HCT116 (cell line): ENCODE data around the gene BCAR1. TPM values are rescaled to one million over a fixed set of nuclear protein-coding genes. Genes with fewer than 3 reads are reported as not detected.
A peak's percentile ranks its signal among the peaks of the same experiment; 100 is the strongest.
"Not testable (repeated sequence)": the region's sequence is repeated elsewhere in the genome, so short reads cannot be mapped to it uniquely, and the experiment has no call there.

Source experiments
- ATAC-seq: fragments of 200-7000 bp; cut with Tn5 transposase; 2 replicates; pipeline ENCODE4 v1.9.1; 2020; ENCODE audit warnings: mild to moderate bottlenecking, moderate library complexity
- BruUV-seq: library from RNA; stranded (reverse); fragments of 400-500 nt; replicated peaks from 2 replicates; lab custom pipeline; 2021; lab: Mats Ljungman, UMichigan
- CTCF ChIA-PET: fragments of 300-600 bp; sonication (Branson Sonifier 250); formaldehyde crosslinking; loops from one replicate; lab custom pipeline; 2021; ENCODE audit warnings: antibody characterized with exemption; lab: Charles Lee
- POLR2A ChIA-PET: fragments of 300-600, 350-600 bp; sonication (Branson Sonifier 250); formaldehyde crosslinking; loops from one replicate; lab custom pipeline; 2021; ENCODE audit warnings: antibody characterized with exemption; lab: Charles Lee
- RAD21 ChIA-PET, 2 experiments: fragments of 300-600 bp; sonication (Branson Sonifier 250); formaldehyde crosslinking; loops; one replicate each; lab custom pipeline; 2023; ENCODE audit warnings: low total read pairs in 2 of 2; ENCODE audit not compliant: uncharacterized antibody in 2 of 2, unreplicated experiment in 2 of 2, low non-redundant PET in 1 of 2; lab: Charles Lee
- DNase-seq: peaks from one replicate; pipeline ENCODE4 v3.0.0-alpha.2; 2010; ENCODE audit warnings: low read depth, low spot score
- H2AFZ ChIP-seq: fragments of 200-600 bp; shearing (Covaris generic), sonication (generic); 2 replicates; pipeline ENCODE4 v1.6.1; 2017; ENCODE audit warnings: low read depth, mixed run types, mixed read lengths, antibody characterized with exemption, low read length; ENCODE audit not compliant: poor library complexity, severe bottlenecking
- H3K27ac ChIP-seq: 2 replicates; pipeline ENCODE4 v1.5.1; 2012; ENCODE audit warnings: low read depth, low read length
- H3K27me3 ChIP-seq: fragments of 200-600 bp; sonication (generic); 2 replicates; pipeline ENCODE4 v1.6.1; 2016; ENCODE audit warnings: mixed run types, low read length, mixed read lengths; ENCODE audit not compliant: insufficient read depth
- H3K36me3 ChIP-seq, 2 experiments: fragments of 200-500 bp in 1 of 2; fragments of 200-600 bp in 1 of 2; sonication (Bioruptor generic) in 1 of 2; sonication (generic) in 1 of 2; 2 replicates each; pipeline versions ENCODE4 v1.5.1 to v1.6.1; 2014 to 2016; ENCODE audit warnings: low read length in 2 of 2, inconsistent platforms in 1 of 2, mixed read lengths in 1 of 2, mixed run types in 1 of 2; ENCODE audit not compliant: insufficient read depth in 2 of 2, control insufficient read depth in 1 of 2
- H3K4me1 ChIP-seq, 2 experiments: fragments of 200-600 bp in 1 of 2; sonication (generic) in 1 of 2; 2 replicates each; pipeline versions ENCODE4 v1.5.1 to v1.6.1; 2012 to 2017; ENCODE audit warnings: low read length in 2 of 2, inconsistent platforms in 1 of 2, mild to moderate bottlenecking in 1 of 2, mixed read lengths in 1 of 2, mixed run types in 1 of 2, moderate library complexity in 1 of 2; ENCODE audit not compliant: insufficient read depth in 2 of 2, control insufficient read depth in 1 of 2
- H3K4me2 ChIP-seq: fragments of 200-600 bp; sonication (generic); 2 replicates; pipeline ENCODE4 v1.6.1; 2017; ENCODE audit warnings: mixed run types, low read length, mixed read lengths
- H3K4me3 ChIP-seq, 2 experiments: fragments of 200-600 bp in 1 of 2; sonication (generic) in 1 of 2; replicated peaks in 1 of 2; 2 replicates each; pipeline ENCODE4 v1.5.1; 2011 to 2016; ENCODE audit warnings: low read length in 2 of 2, control low read depth in 1 of 2, low read depth in 1 of 2, mild to moderate bottlenecking in 1 of 2, mixed read lengths in 1 of 2, mixed run types in 1 of 2
- H3K79me2 ChIP-seq: fragments of 200-600 bp; sonication (generic); 2 replicates; pipeline ENCODE4 v1.6.1; 2017; ENCODE audit warnings: mild to moderate bottlenecking, mixed run types, low read length, moderate library complexity, mixed read lengths; ENCODE audit not compliant: insufficient read depth
- H3K9ac ChIP-seq: fragments of 200-600 bp; sonication (generic); 2 replicates; pipeline ENCODE4 v1.6.1; 2016; ENCODE audit warnings: low read length, mixed read lengths
- H3K9me2 ChIP-seq: fragments of 200-600 bp; sonication (generic), shearing (Covaris generic); 2 replicates; pipeline ENCODE4 v1.6.1; 2017; ENCODE audit warnings: mixed run types, mild to moderate bottlenecking, moderate library complexity; ENCODE audit not compliant: insufficient read depth
- H3K9me3 ChIP-seq, 2 experiments: fragments of 200-500 bp in 1 of 2; fragments of 200-600 bp in 1 of 2; sonication (Bioruptor generic) in 1 of 2; sonication (generic) in 1 of 2; 2 replicates each; pipeline ENCODE4 v1.6.1; 2014 to 2017; ENCODE audit warnings: low read length in 2 of 2, mixed read lengths in 2 of 2, inconsistent platforms in 1 of 2, low read depth in 1 of 2, mild to moderate bottlenecking in 1 of 2, mixed run types in 1 of 2, moderate library complexity in 1 of 2; ENCODE audit not compliant: control insufficient read depth in 1 of 2, insufficient read depth in 1 of 2
- H4K20me1 ChIP-seq: fragments of 200-600 bp; sonication (generic), shearing (Covaris generic); 2 replicates; pipeline ENCODE4 v1.6.1; 2017; ENCODE audit warnings: mixed run types, mild to moderate bottlenecking, moderate library complexity; ENCODE audit not compliant: insufficient read depth
- CEBPB ChIP-seq: IDR thresholded peaks from 2 replicates; pipeline ENCODE4 v1.6.1; 2012; ENCODE audit warnings: low read depth
- FOSL1 ChIP-seq: IDR thresholded peaks from 2 replicates; pipeline ENCODE4 v1.6.1; 2012; ENCODE audit warnings: low read depth
- JUND ChIP-seq: IDR thresholded peaks from 2 replicates; pipeline ENCODE4 v1.6.1; 2012
- POLR2AphosphoS5 ChIP-seq: IDR thresholded peaks from 2 replicates; pipeline ENCODE4 v1.6.1; 2011; ENCODE audit warnings: mild to moderate bottlenecking, low read depth, low read length, moderate library complexity
- SIN3A ChIP-seq: IDR thresholded peaks from 2 replicates; pipeline ENCODE4 v1.6.1; 2012; ENCODE audit warnings: low read depth
- YY1 ChIP-seq: IDR thresholded peaks from 2 replicates; pipeline ENCODE4 v1.6.1; 2011; ENCODE audit warnings: low read length, low read depth, moderate library complexity, mild to moderate bottlenecking; ENCODE audit not compliant: insufficient replicate concordance; ENCODE audit errors: extremely low read depth
- ZFX ChIP-seq: fragments of 450-650 bp; IDR thresholded peaks from 2 replicates; pipeline ENCODE4 v1.6.1; 2017
- intact Hi-C: fragments of 100-400 bp; cut with micrococcal nuclease; formaldehyde crosslinking; loops from 2 replicates; pipeline ENCODE4 v1.10.0; 2022
- total RNA-seq: library from RNA; stranded (reverse); gene quantifications from one replicate; pipeline ENCODE4 v1.2.1, GENCODE V29; 2021; ENCODE audit not compliant: unreplicated experiment
- TF ChIP-seq, protein P1 (sequence below): IDR thresholded peaks from 2 replicates; pipeline ENCODE4 v1.6.1; 2012

The BCAR1 gene
- total RNA-seq, 1 experiment from 2014 or later, result 49.6 TPM

DNA sequence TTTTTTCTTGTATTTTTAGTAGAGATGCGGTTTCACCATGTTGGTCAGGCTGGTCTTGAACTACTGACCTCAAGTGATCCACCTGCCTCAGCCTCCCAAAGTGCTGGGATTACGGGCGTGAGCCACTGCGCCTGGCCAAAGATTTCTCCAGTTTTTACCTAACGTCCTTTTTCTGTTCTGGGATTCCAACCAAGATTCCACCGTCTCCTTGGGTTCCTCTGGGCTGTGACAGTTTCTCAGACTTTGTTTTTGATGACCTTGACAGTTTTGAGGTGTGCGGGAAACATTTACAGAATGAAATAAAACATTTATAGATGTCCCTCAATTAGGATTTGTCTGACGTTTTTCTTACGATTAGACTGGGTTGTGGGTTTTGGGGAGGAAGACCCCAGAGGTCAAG lies 17.9 kb upstream of the BCAR1 start:
- intact Hi-C loops, H3K9ac ChIP-seq, H3K36me3 ChIP-seq, H3K4me3 ChIP-seq, ATAC-seq, CTCF ChIA-PET, DNase-seq, H4K20me1 ChIP-seq, BruUV-seq, H3K27me3 ChIP-seq, H3K27ac ChIP-seq, RAD21 ChIA-PET, H3K9me3 ChIP-seq, H2AFZ ChIP-seq, H3K9me2 ChIP-seq, POLR2A ChIA-PET: not testable (repeated sequence)
- H3K4me1 ChIP-seq, result peaks cover 39 to 79% of the 10 kb centered on the region in 2 experiments
- H3K79me2 ChIP-seq, result peaks cover 13% of the 10 kb centered on the region
- H3K4me2 ChIP-seq, result peak overlapping the region; percentile 31; the same call in 1 of the 2 replicates

DNA sequence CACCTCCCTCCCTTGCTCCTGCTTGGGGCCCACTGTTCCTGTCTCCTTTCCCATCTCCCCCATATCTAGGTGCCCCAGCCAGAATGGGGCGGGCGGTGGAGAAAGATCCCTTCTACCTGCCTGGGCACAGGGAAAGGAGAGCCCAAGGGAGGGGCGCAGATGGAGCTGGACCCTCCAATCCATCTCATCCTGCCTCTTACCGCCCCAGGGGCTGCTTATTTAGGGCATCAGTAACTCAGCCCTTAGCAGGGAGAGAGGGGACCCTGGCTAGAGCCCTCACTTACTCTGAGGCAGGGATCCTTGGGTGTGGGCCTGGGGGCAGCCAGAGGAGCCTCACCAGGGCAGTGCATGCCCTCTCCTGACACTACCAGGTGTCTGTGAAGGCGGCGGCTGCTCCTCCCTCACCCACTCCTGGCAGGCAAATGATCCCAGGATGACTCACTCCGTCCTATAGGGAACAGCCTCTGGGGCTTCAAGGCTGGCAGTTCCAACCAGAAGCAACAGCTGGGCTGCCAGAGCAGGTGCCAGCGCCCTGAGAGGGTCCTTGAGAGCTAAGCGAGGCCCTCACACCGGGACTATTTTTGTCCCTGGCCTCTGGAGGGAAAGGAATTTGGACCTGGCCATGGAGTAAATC lies 16.3 kb upstream of the BCAR1 start:
- Histone ChIP-seq H3K27me3 (no peaks in the 10 kb centered on the region), H2AFZ (no peak overlapping the region), H3K36me3 (no peaks in the 10 kb centered on the region), H4K20me1 (no peaks in the 10 kb centered on the region), H3K4me3 (peak overlapping the region in 1 of 2 experiments; percentile 35; a peak in 3 of 4 replicates), H3K9ac (peak overlapping the region; percentile 50), H3K4me2 (peak overlapping the region; percentile 98), H3K27ac (peak overlapping the region; percentile 15; the same call in 1 of the 2 replicates), H3K79me2 (peaks cover 29% of the 10 kb centered on the region), H3K9me3 (no peaks in the 10 kb centered on the region), H3K4me1 (peaks cover 45 to 80% of the 10 kb centered on the region in 2 experiments), H3K9me2 (no peaks in the 10 kb centered on the region)
- ChIA-PET POLR2A (interaction anchor here (0.9 to 1.9 kb wide), 3 partner anchors 22 to 118 kb away, joined by 3 to 11 read pairs (median 4); no protein-coding TSS in a partner anchor), CTCF (no interaction called here), RAD21 (interaction anchor here in 1 of 2 experiments (0.8 kb wide), 1 partner anchor 37 kb away, joined by 7 read pairs; no protein-coding TSS in a partner anchor)
- intact Hi-C loops, result no loop called here
- DNase-seq, result peak; percentile 54
- ATAC-seq, result peak; percentile 78
- TF ChIP-seq JUND (peak; percentile 90), POLR2AphosphoS5 (peak; percentile 54), SIN3A (no peak; the same call in 1 of the 2 replicates), ZFX (no peak), FOSL1 (peak; percentile 92), YY1 (peak; percentile 38), CEBPB (no peak)
- TF ChIP-seq, protein P1, sequence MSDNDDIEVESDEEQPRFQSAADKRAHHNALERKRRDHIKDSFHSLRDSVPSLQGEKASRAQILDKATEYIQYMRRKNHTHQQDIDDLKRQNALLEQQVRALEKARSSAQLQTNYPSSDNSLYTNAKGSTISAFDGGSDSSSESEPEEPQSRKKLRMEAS, result peak; percentile 82
- no TSS peak for BruUV-seq
